Kidney (tissue), 14 donors: Measurements from ENCODE around the gene SH3RF3. TPM values are rescaled to one million over a fixed set of nuclear protein-coding genes. Genes with fewer than 3 reads are reported as not detected.

Source experiments
- DNase-seq, 5 donors: peaks; one replicate each; pipeline ENCODE4 v3.0.0-alpha.2; 2013 to 2020
- FAIRE-seq: peaks from 2 replicates; lab custom pipeline; 2012; peaks lifted over from hg19 to GRCh38; lab: Jason Lieb, UNC
- H3K27ac ChIP-seq, 2 donors: one replicate each; pipeline ENCODE4 v1.7.0; 2013; ENCODE audit warnings: low read depth in 2 of 2, low read length in 2 of 2, inconsistent platforms in 1 of 2
- H3K27me3 ChIP-seq: one replicate; pipeline ENCODE4 v1.7.1; 2013; ENCODE audit warnings: low read length, inconsistent platforms; ENCODE audit not compliant: control insufficient read depth, insufficient read depth
- H3K36me3 ChIP-seq, 3 donors: one replicate each; pipeline versions ENCODE4 v1.7.0 to v1.7.1; 2013; ENCODE audit warnings: low read length in 3 of 3, control low read depth in 1 of 3, inconsistent platforms in 1 of 3; ENCODE audit not compliant: insufficient read depth in 3 of 3, control insufficient read depth in 2 of 3
- H3K4me1 ChIP-seq, 3 donors: one replicate each; pipeline versions ENCODE4 v1.7.0 to v1.7.1; 2013; ENCODE audit warnings: low read length in 3 of 3, inconsistent platforms in 1 of 3, low read depth in 1 of 3; ENCODE audit not compliant: control insufficient read depth in 2 of 3, insufficient read depth in 2 of 3
- H3K4me3 ChIP-seq, 3 donors: one replicate each; pipeline versions ENCODE4 v1.7.0 to v1.8.1; 2013; ENCODE audit warnings: low read length in 3 of 3, control low read depth in 1 of 3, inconsistent platforms in 1 of 3
- H3K9ac ChIP-seq, 3 donors: one replicate each; pipeline versions ENCODE4 v1.7.0 to v1.7.1; 2013; ENCODE audit warnings: low read length in 3 of 3, control low read depth in 1 of 3, inconsistent platforms in 1 of 3
- H3K9me3 ChIP-seq, 3 donors: one replicate each; pipeline versions ENCODE4 v1.7.0 to v1.7.1; 2013; ENCODE audit warnings: low read length in 3 of 3, control low read depth in 1 of 3, inconsistent platforms in 1 of 3; ENCODE audit not compliant: control insufficient read depth in 2 of 3, insufficient read depth in 1 of 3
- CTCF ChIP-seq: IDR thresholded peaks from 3 replicates; pipeline ENCODE4 v1.5.1; 2012; ENCODE audit warnings: mild to moderate bottlenecking, moderate library complexity, borderline replicate concordance; ENCODE audit not compliant: insufficient read depth; ENCODE audit errors: extremely low read depth
- intact Hi-C: fragments of 100-400 bp; cut with DNase I; formaldehyde crosslinking; loops from one replicate; pipeline ENCODE4 v1.11.1; 2022
- polyA plus RNA-seq: library from polyadenylated mRNA; stranded (reverse); fragments of 350-450 nt; fragmentation: Illumina TruSeq; extraction: RNeasy Lipid Tissue Mini Kit (QIAGEN cat#74804); gene quantifications from one replicate; pipeline ENCODE4 v1.2.3, GENCODE V29; 2014; ENCODE audit warnings: low read depth, low replicate concordance; ENCODE audit not compliant: insufficient read depth
- total RNA-seq: library from RNA; stranded (reverse); fragmentation: NEBNext Ultra II Directional; extraction: Animal tissue kit (Norgen Biotek cat#: 25700); gene quantifications from one replicate; pipeline ENCODE4 v1.2.1, GENCODE V29; 2021
- donor health status: control.
- donor health status: control.
- donor health status: control.
- donor health status: control.
- donor health status: control.
- donor health status: DM: yes; HTN: yes; CAD: no.
- donor health status: Normal renal cell carcinoma (clear cell type).

Gene SH3RF3
- total and polyA plus RNA-seq, 2 donors from 2014 or later = 1.7 to 10.7 TPM

- no peaks in the 10 kb centered on the region for H3K9me3 ChIP-seq
- H3K27ac ChIP-seq = no peak overlapping the region
- H3K36me3 ChIP-seq = no peaks in the 10 kb centered on the region
- no peaks in the 10 kb centered on the region for H3K27me3 ChIP-seq
- H3K4me1 ChIP-seq = peaks cover 0 to 19% (median 16%) of the 10 kb centered on the region in 3 donors
- no peak overlapping the region for H3K9ac ChIP-seq
- no peak overlapping the region for H3K4me3 ChIP-seq
- DNase-seq (peak in 1 of 5 donors; percentile 36), FAIRE-seq (no peak)
- TF ChIP-seq CTCF = no peak
- intact Hi-C loops = no loop called here
Measured at GRCh38 chr2:109193807-109194619, 65.0 kb downstream of the SH3RF3 start.

- H3K4me3 ChIP-seq = no peak overlapping the region
- no peak for DNase-seq
- no peak for TF ChIP-seq CTCF
- H3K9me3 ChIP-seq = no peaks in the 10 kb centered on the region
- peaks cover 0 to 19% (median 16%) of the 10 kb centered on the region in 3 donors for H3K4me1 ChIP-seq
- H3K27me3 ChIP-seq = no peaks in the 10 kb centered on the region
- H3K27ac ChIP-seq = no peak overlapping the region
- no peaks in the 10 kb centered on the region for H3K36me3 ChIP-seq
- intact Hi-C loops = no loop called here
- H3K9ac ChIP-seq = no peak overlapping the region
- no peak for FAIRE-seq
Measured at GRCh38 chr2:109194620-109194937, 65.6 kb downstream of the SH3RF3 start.

GRCh38 chr2:109195193-109196045 lies 66.4 kb downstream of the SH3RF3 start:
- H3K27ac ChIP-seq = peak overlapping the region; percentile 11 to 15
- no peak overlapping the region for H3K9ac ChIP-seq
- intact Hi-C loops = no loop called here
- no peak for TF ChIP-seq CTCF
- no peak overlapping the region for H3K4me3 ChIP-seq
- peaks cover 0 to 19% (median 16%) of the 10 kb centered on the region in 3 donors for H3K4me1 ChIP-seq
- no peaks in the 10 kb centered on the region for H3K9me3 ChIP-seq
- FAIRE-seq (no peak), DNase-seq (peak in 1 of 5 donors; percentile 31)
- H3K36me3 ChIP-seq = no peaks in the 10 kb centered on the region
- no peaks in the 10 kb centered on the region for H3K27me3 ChIP-seq
